Measurements from ENCODE around the gene GPR84.
A peak's percentile ranks its signal among the peaks of the same experiment; 100 is the strongest.

GPR84 gene

GRCh38 chr12:54373649-54374561, 9.6 kb upstream of the GPR84 start:
- peak; percentile 73 for DNase-seq

DNA sequence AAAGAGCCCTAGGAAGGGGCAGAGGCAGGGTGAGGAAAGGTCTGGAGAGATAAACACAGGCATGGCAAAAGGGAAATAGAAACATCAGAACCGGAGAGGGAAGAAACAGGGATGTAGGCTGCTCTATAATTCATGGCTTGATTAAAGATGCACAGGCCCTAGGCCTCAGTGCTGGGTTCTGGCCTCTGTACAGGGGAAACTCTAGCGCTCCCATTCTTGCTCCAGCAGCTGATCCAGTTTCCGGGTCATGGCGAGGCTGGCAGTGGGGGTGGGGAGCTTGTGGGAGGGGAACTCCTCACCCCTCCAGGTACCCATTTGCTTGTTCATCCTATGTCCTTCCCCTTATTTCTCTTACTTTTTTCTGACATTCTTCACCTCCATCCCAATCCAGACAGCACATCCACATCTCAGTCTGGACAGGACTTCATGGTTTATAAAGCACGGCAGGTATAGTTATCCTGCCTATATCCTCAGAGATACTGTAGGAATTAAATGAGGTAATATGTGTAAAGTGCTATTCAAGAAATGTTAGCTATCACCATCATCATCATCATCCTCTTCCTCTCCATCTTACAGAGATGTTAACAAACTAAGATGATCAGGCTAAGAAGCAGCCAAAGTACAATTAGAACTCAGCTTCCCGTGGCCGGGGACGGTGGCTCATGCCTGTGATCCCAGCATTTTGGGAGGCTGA, 8.0 kb upstream of the GPR84 start:
- no peak for DNase-seq

DNA sequence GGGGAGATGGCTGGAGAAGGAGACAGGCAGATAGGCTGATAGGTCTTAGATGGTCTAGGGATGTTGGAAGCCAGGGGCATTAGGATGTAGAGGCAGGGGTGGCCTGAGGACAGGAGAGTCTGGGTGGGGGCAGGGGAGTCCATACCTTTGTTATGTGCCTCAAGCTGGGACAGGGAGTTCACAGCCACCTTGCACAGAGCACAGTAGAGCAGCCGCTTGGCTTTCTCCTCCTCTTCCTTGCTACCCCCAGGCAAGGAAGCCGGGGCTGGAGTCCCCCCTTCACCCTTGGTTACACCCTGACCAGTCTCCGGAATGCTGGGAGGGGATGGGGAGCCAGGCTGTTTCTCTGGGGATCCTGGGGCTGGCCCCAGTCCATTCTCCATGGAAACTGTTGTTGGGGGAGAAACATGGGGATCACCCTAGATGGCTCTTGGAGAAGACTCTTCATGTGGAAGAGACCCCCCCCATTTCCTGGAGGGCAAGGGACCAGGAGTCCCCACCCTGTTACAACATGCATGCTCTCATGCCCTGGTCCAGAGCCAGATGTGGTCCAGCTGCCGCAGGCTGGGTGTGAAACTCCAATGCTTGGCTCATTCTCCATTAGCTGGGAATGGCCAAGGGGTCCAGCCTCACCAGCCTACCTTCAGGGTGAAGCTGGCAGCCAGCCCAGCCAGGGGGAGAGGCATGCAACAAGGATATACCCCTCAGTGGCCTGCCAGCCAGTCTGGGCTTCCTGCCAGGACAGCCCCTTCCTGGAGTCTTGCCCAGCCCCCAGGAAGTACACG, 7.2 kb upstream of the GPR84 start:
- peak; percentile 96 for DNase-seq

GRCh38 chr12:54370171-54370730, 6.0 kb upstream of the GPR84 start:
- DNase-seq = no peak

DNA sequence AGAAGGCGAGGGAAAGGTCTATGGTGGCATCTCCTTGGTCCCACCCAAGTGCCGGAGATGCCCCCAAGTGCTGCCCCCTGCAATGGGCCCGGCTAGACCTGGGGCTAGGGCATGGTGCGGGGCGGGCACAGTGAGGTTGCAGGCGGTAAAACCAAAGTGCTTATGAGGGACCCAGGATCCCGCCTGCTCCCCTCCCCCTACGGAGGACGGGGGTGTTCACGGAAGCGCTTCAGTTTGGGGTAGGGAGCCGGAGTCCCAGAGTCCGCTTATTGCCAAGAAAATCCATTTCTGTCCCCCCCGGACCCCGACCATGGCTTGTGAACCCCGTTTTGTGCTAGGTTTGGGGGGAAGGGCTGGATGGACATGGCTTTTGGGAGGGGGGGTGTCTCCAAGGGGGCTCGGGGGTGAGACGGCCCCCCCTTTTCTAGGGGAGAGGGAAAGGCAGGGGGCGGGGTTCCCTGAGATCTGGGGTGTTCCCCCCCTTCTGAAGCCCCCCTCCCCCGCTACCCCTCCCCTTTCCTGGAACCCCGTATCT, 5.4 kb upstream of the GPR84 start:
- DNase-seq = no peak

DNA sequence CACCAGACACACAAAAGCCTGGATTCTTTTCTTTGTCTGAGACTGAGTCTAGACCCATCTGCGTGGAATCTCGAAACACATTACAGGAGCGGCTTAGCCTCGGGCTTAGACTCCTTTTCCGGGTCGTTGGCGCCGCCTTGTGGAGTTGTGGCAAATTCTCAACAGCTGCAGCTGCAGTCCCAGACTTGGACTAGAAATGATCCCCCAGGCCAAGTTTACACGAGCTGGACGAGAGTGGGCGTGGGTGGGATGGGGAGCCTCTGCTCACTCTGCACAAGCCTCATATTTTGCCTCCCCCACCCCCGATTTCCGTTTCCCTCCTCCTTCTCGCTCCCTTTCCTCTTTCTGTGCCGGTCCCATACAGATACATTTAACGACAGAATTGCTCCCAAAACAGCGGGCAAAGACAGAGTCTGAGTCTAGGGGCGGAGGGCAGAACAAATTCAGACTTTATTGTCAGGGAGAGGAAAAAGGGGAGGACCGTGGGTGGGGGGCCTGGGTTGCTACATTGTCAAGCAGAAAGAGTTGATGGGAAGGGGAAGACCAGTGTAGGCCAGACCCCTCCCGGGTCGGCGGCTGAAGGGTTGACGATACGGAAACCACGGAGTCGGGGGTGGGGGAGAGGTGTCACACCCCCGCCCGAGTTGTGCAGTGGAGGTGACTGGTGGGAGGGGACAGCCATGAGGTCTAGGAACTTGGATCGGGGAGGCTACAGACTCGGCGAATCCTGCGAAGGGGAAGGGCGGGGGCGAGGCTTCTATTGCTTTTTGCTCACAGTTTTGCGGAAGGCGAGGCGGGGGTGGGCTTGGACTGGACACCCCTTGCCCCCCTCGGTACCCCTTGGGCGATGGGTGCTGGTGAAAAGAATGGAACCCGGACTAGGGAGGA, 4.7 kb upstream of the GPR84 start:
- DNase-seq = peak; percentile 84

GRCh38 chr12:54368025-54368708, 3.9 kb upstream of the GPR84 start:
- DNase-seq = no peak

DNA sequence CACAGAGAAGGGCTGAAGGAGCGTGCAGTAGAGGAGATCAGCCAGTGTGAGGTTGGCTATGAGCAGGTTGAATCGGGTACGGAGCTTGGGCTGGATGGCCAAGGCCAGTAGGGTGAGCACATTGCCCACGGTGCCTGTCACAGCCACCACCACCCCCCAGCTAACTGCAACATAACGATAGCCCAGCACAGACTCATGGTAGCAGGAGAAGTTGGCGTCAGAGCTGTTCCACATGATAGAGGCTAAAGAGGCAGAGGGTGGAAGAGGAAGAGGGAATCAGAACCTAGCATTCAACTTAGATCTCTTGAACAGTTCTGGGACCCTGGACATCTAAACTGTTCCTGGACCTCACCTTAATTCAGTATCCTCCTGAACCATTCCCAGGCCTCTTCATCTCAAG, 668 bp downstream of the GPR84 start:
- DNase-seq = no peak

DNA sequence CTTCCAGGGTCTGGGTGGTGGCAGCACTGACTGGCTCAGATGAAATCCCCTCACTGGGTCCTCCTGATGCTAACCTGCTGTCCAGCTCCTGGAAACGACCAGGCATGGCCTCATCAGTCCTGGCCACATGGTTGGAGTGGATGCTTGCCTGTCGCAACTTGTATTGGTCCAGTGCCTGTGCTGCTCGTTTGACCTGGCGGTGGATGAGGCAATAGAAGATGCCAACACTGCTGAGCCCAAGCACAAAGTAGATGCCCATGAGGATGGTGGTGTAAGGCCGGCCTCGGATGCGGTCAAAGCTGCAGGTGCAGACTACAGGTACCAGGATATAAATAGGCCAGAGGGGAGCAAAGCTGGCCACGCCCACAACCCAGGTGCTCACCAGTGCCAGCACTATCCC, 1.2 kb downstream of the GPR84 start:
- no peak for DNase-seq

DNA sequence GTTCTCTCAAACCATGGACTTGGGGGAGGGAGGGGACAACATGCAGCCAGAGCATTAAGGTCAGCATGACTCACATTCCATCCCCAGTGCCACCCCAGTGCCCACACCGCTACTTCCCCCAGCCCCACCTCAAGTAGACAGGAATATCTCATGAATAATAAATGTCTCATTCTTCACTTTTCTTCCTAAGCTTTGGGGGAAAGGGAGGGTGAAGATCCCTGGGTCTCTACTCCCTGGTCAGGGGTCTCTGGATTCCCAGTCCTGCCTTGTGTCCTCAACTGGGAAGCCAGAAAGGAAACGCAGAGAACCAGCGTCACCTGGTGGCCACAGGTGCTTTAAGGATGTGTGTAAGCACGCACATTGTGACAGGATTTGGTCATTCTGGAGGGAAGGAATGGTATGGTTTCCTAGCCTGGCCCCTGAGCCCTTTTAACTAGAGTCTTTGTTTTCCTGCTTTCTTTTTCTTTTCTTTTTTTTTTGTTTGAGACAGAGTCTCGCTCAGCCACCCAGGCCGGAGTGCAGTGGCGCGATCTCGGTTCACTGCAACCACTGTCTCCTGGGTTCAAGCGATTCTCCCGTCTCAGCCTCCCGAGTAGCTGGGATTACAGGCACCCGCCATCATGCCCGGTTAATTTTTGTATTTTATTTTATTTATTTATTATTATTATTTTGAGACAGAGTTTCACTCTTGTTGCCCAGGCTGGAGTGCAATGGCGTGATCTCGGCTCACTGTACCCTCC, 3.4 kb downstream of the GPR84 start:
- peak; percentile 89 for DNase-seq

GRCh38 chr12:54359762-54360351, 4.4 kb downstream of the GPR84 start:
- no peak for DNase-seq

DNA sequence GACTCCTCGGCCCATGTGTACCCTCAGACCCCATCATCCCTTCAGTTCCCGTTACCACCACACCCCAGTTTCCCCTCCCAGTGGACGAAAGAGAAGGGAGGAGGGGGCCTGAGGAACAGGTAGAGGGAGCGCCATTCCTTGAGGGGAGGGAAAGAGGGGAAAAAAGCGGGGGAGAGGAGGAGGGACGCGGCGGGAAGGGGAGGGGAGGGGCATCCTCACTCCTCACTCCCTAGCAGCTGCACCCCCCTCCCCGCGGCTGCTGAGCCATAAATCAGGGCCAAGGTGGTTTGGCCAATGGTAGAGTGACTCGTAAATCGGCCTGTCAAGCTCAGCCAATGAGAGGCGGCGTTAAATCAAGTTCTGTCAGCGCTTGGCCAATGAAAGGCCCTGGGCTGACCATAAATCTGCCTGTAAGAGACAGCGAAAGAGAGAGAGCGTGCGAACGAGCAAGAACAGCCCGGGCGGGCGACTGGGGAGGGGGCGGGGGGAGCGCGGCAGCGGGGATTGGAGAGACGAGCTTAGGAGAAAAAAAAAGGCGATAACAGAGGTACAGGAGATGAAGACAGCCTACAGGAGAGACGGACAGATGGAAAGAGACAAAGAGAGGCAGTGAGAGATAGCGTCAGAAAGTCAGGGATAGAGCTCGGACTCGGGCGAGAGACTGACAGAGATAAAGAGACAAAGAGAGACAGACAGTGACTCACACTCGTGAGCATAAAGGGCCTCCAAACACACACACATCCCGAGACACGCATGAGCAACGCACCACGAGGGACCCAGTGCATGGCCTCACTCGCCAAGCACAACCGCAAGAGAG, 5.1 kb downstream of the GPR84 start:
- DNase-seq = peak; percentile 100

GRCh38 chr12:54358191-54358944, 5.9 kb downstream of the GPR84 start:
- peak; percentile 83 for DNase-seq

GRCh38 chr12:54357506-54358190, 6.6 kb downstream of the GPR84 start:
- no peak for DNase-seq

DNA sequence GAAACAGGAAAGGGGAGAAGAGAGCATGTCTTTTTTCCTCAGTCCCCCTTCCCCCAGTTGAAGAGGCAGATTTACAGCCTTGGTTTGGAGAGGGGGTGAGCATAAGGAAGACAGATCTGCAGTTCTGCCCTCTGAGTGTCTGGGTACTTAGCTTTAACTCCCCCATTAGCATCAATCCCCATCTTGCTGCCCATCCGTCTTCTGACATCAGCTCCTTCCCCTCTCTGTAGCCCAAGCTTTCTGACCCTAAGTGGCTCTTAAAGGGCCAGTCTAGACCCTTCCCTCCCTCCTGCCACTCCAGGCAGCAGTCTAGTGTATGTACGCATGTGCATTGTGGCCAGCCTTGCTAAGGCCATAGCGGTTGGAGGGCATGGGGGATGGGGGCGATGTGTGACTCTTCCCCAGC, 7.3 kb downstream of the GPR84 start:
- DNase-seq = no peak

DNA sequence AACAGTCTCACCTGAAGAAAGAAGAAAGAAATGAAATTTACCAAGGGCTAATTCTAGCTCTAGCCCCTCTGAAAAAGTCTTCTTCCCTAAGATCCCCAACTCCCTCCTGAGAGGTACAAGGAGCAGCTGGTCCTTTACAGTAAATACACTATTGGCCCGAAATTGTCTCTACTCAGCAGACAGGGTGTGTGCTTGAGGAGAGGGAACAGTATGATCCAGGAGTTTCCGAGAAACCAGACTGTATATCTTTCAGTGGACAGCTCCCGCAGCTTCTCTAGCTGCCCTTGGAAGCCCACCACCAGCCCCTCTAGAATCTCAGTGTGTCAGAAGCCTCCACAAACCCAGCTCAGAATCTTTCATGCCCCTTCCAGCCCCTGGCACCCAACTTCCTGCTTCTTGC, 8.1 kb downstream of the GPR84 start:
- DNase-seq = no peak

DNA sequence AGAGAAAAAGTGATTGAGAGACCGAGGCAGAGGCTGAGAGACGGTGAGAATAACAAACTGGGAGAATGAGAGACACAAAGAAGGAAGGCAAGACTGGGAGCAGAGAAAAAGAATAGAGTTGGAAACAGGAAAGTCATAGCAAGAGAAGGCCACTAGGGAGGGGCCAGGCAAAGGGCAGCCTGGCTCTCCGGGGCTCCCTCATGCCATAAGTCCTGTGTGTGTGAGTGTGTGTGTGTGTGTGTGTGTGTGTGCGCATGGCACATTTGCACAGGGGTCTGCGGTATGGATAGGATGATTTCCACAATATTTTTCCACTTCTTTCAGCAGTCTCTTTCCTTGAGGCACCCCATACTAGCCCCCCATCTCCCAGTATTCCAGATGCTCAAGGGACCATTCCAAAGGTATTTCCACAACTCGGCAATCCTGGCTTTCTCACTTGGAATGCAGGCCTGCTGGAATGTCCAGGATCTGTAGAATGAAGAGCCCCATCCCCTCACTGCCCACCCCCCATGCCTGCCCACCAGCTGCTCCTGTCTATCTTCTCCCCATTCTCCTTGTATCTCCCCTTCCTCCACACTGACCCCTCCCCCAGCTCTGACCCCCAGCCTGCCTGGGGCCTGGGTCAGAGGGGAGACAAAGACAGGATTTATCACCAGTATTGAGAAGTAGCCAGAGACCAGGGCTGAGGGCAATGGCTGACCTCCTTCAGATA, 9.0 kb downstream of the GPR84 start:
- DNase-seq = no peak

Measured in COR-L47 (cell line).